IMR-90 (cell line): ENCODE measurements around the gene EBF3. TPM values are rescaled to one million over a fixed set of nuclear protein-coding genes. Genes with fewer than 3 reads are reported as not detected.

Source experiments
- ATAC-seq: fragments of 200-7000 bp; cut with Tn5 transposase; 2 replicates; pipeline ENCODE4 v1.9.1; 2020; ENCODE audit warnings: low read depth, mild to moderate bottlenecking, moderate library complexity
- BruUV-seq: library from RNA; stranded (reverse); fragments of 400-500 nt; replicated peaks from 2 replicates; lab custom pipeline; 2021; lab: Mats Ljungman, UMichigan
- CTCF ChIA-PET: fragments of 300-600 bp; formaldehyde crosslinking; extraction: SDS; loops from one replicate; lab custom pipeline; 2021; ENCODE audit warnings: antibody characterized with exemption; lab: Yijun Ruan, JAX
- POLR2A ChIA-PET: fragments of 300-600 bp; sonication (Branson Sonifier 250); formaldehyde crosslinking; loops from one replicate; lab custom pipeline; 2022; ENCODE audit warnings: antibody characterized with exemption; ENCODE audit not compliant: unreplicated experiment; lab: Charles Lee
- DNase-seq: peaks from one replicate; pipeline ENCODE4 v3.0.0; 2013
- H2AFZ ChIP-seq: replicated peaks from 2 replicates; pipeline ENCODE3; 2013; ENCODE audit warnings: low read length, mild to moderate bottlenecking; ENCODE audit not compliant: poor library complexity
- H2AK5ac ChIP-seq: 2 replicates; pipeline ENCODE4 v1.6.1; 2013; ENCODE audit warnings: low read depth, low read length, inconsistent platforms
- H2AK9ac ChIP-seq: replicated peaks from 2 replicates; pipeline ENCODE3; 2013; ENCODE audit warnings: mild to moderate bottlenecking, low read depth, low read length, moderate library complexity; ENCODE audit not compliant: poor library complexity
- H2BK120ac ChIP-seq: 2 replicates; pipeline ENCODE4 v1.6.1; 2013; ENCODE audit warnings: low read depth, low read length, inconsistent platforms
- H2BK15ac ChIP-seq: 3 replicates; pipeline ENCODE4 v1.6.1; 2013; ENCODE audit warnings: low read depth, low read length, inconsistent platforms
- H2BK20ac ChIP-seq: 2 replicates; pipeline ENCODE4 v1.6.1; 2013; ENCODE audit warnings: low read depth, mild to moderate bottlenecking, inconsistent platforms, low read length, moderate library complexity
- H2BK5ac ChIP-seq: 2 replicates; pipeline ENCODE4 v1.6.1; 2013; ENCODE audit warnings: mild to moderate bottlenecking, low read depth, low read length, inconsistent platforms; ENCODE audit not compliant: poor library complexity, severe bottlenecking
- H3K14ac ChIP-seq: replicated peaks from 2 replicates; pipeline ENCODE4 v1.6.1; 2013; ENCODE audit warnings: low read depth, low read length, inconsistent platforms
- H3K18ac ChIP-seq: 2 replicates; pipeline ENCODE4 v1.6.1; 2013; ENCODE audit warnings: low read depth, low read length, control low read depth
- H3K23ac ChIP-seq: 2 replicates; pipeline ENCODE4 v1.6.1; 2013; ENCODE audit warnings: low read depth, low read length, inconsistent platforms
- H3K27ac ChIP-seq: 2 replicates; pipeline ENCODE4 v1.5.1; 2013; ENCODE audit warnings: mild to moderate bottlenecking, control low read depth, low read length; ENCODE audit not compliant: insufficient read depth
- H3K27me3 ChIP-seq: 2 replicates; pipeline ENCODE4 v1.6.1; 2013; ENCODE audit warnings: low read length; ENCODE audit not compliant: control insufficient read depth, insufficient read depth
- H3K36me3 ChIP-seq: 2 replicates; pipeline ENCODE4 v1.6.1; 2013; ENCODE audit warnings: low read length, mixed read lengths; ENCODE audit not compliant: control insufficient read depth, insufficient read depth
- H3K4ac ChIP-seq: 2 replicates; pipeline ENCODE4 v1.6.1; 2013; ENCODE audit warnings: low read depth, low read length, inconsistent platforms
- H3K4me1 ChIP-seq: 2 replicates; pipeline ENCODE4 v1.6.1; 2013; ENCODE audit warnings: low read length, mixed read lengths; ENCODE audit not compliant: control insufficient read depth, insufficient read depth
- H3K4me2 ChIP-seq: 2 replicates; pipeline ENCODE4 v1.6.1; 2013; ENCODE audit warnings: low read depth, mild to moderate bottlenecking, control low read depth, low read length, moderate library complexity
- H3K4me3 ChIP-seq: 2 replicates; pipeline ENCODE4 v1.5.1; 2013; ENCODE audit warnings: low read depth, mild to moderate bottlenecking, control low read depth, low read length, moderate library complexity; ENCODE audit not compliant: insufficient read depth
- H3K56ac ChIP-seq: 2 replicates; pipeline ENCODE4 v1.6.1; 2013; ENCODE audit warnings: low read length, inconsistent platforms; ENCODE audit not compliant: insufficient read depth; ENCODE audit errors: extremely low read depth
- H3K79me1 ChIP-seq, 2 experiments: 2 replicates each; pipeline ENCODE4 v1.6.1; 2013; ENCODE audit warnings: low read length in 2 of 2, inconsistent platforms in 1 of 2, low read depth in 1 of 2
- H3K9ac ChIP-seq: 2 replicates; pipeline ENCODE4 v1.6.1; 2013; ENCODE audit warnings: low read depth, low read length, control low read depth
- H3K9me1 ChIP-seq: 2 replicates; pipeline ENCODE4 v1.6.1; 2013; ENCODE audit warnings: low read length, inconsistent platforms; ENCODE audit not compliant: insufficient read depth
- H3K9me3 ChIP-seq: 2 replicates; pipeline ENCODE4 v1.6.1; 2013; ENCODE audit warnings: low read length; ENCODE audit not compliant: control insufficient read depth, insufficient read depth
- H4K20me1 ChIP-seq: 2 replicates; pipeline ENCODE4 v1.6.1; 2013; ENCODE audit warnings: low read length, inconsistent platforms; ENCODE audit not compliant: insufficient read depth
- H4K5ac ChIP-seq: 2 replicates; pipeline ENCODE4 v1.6.1; 2013; ENCODE audit warnings: mild to moderate bottlenecking, low read depth, low read length, control low read depth
- H4K8ac ChIP-seq, 2 experiments: 2 replicates each; pipeline ENCODE4 v1.6.1; 2013; ENCODE audit warnings: low read depth in 2 of 2, low read length in 2 of 2, control low read depth in 1 of 2, inconsistent platforms in 1 of 2
- H4K91ac ChIP-seq: 2 replicates; pipeline ENCODE4 v1.6.1; 2013; ENCODE audit warnings: low read depth, low read length, inconsistent platforms; ENCODE audit not compliant: insufficient read depth
- BHLHE40 ChIP-seq: fragments of 150-350 bp; IDR thresholded peaks from 2 replicates; pipeline ENCODE4 v1.6.1; 2016; ENCODE audit warnings: mild to moderate bottlenecking, low read depth, low read length
- RAD21 ChIP-seq: IDR thresholded peaks from 2 replicates; pipeline ENCODE4 v1.6.1; 2012; ENCODE audit warnings: low read length, improper control_type of control experiment
- SMC3 ChIP-seq: fragments of 150-350 bp; IDR thresholded peaks from 2 replicates; pipeline ENCODE4 v1.6.1; 2016; ENCODE audit warnings: low read depth, mild to moderate bottlenecking, antibody characterized with exemption, low read length, moderate library complexity
- WGBS, 2 experiments: methylation state at CpG; one replicate each; pipeline versions ENCODE4 v1.1.5 to v1.1.7; 2013; ENCODE audit warnings: missing lambda C conversion rate in 2 of 2; ENCODE audit not compliant: insufficient read length in 1 of 2; ENCODE audit errors: extremely low coverage in 2 of 2; 5-methylcytosine and 5-hydroxymethylcytosine counted together
- dilution Hi-C: fragments of 300-500 bp; cut with HindIII; formaldehyde crosslinking; loops from one replicate; pipeline ENCODE4 v1.14.3; 2018; ENCODE audit warnings: low sequenced_read_pairs; ENCODE audit not compliant: unreplicated experiment
- in situ Hi-C: fragments of 300-500 bp; cut with MboI; formaldehyde crosslinking; loops from 3 replicates; pipeline ENCODE4 v1.14.3; 2019; ENCODE audit warnings: low sequenced_read_pairs, inconsistent platforms, mixed read lengths
- intact Hi-C: fragments of 100-400 bp; cut with micrococcal nuclease; formaldehyde crosslinking; loops from 2 replicates; pipeline ENCODE4 v1.10.0; 2022
- polyA plus RNA-seq, 3 experiments: library from polyadenylated mRNA; depleted of rRNA; stranded (reverse); fragments of >200 nt; gene quantifications; 2 replicates each; pipeline ENCODE4 v1.2.3, GENCODE V29; 2012; ENCODE audit warnings: low replicate concordance in 1 of 3
- total RNA-seq: library from RNA; depleted of rRNA; stranded (reverse); fragments of >200 nt; gene quantifications from 2 replicates; pipeline ENCODE4 v1.2.3, GENCODE V29; 2012

Gene EBF3
- total and polyA plus RNA-seq, 2 of the 4 experiments (the other 2 are of a cell fraction), result 0.36 to 0.70 TPM

DNA sequence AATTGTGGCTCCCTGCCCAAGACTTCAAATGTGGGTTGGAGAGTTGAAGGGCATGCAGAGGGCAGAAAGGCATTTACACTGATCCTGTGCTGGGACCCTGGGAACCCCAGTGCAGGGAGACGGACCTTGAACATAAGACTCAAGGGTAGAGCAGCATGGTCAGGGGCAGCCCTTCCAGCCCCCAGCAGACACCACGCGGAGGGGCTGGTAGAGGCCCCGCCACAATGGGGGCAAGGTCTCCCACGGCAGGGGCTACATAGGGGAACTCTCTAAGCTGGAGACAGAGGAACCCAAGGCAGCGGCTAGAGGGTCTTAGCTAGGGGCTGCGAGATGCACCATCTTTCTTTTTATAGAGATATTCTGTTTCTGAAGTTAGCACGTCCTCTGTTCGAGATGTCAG, 45.2 kb upstream of the EBF3 start:
- BruUV-seq, result no TSS peak
- H3K18ac ChIP-seq, result no peak overlapping the region
- H3K9ac ChIP-seq, result no peak overlapping the region
- no peak overlapping the region for H2AFZ ChIP-seq
- H3K79me1 ChIP-seq, result no peaks in the 10 kb centered on the region
- WGBS, 2 experiments, result 100% methylated on average over 3 of the region's 9 CpGs; no CpG with 5 or more reads in 1 of the 2 experiments
- intact Hi-C loops (no loop called here), in situ Hi-C loops (no loop called here), dilution Hi-C loops (no loop called here)
- H2BK5ac ChIP-seq, result no peak overlapping the region
- H3K4ac ChIP-seq, result no peak overlapping the region
- ATAC-seq (no peak), DNase-seq (no peak)
- H2BK120ac ChIP-seq, result no peak overlapping the region
- no peak overlapping the region for H2AK9ac ChIP-seq
- no peak overlapping the region for H4K8ac ChIP-seq
- no peak overlapping the region for H2BK15ac ChIP-seq
- no peak overlapping the region for H3K27ac ChIP-seq
- H3K27me3 ChIP-seq, result no peaks in the 10 kb centered on the region
- no peak overlapping the region for H3K4me3 ChIP-seq
- no peak overlapping the region for H3K14ac ChIP-seq
- H4K5ac ChIP-seq, result no peak overlapping the region
- no peak overlapping the region for H2BK20ac ChIP-seq
- no peaks in the 10 kb centered on the region for H4K20me1 ChIP-seq
- no peak for TF ChIP-seq RAD21
- no peak for TF ChIP-seq SMC3
- no peak for TF ChIP-seq BHLHE40
- no peaks in the 10 kb centered on the region for H3K9me1 ChIP-seq
- H3K4me1 ChIP-seq, result no peaks in the 10 kb centered on the region
- H3K4me2 ChIP-seq, result no peak overlapping the region
- CTCF ChIA-PET, result no interaction called here
- no peaks in the 10 kb centered on the region; the same call in 1 of the 2 replicates for H3K9me3 ChIP-seq
- H2AK5ac ChIP-seq, result no peak overlapping the region
- no peak overlapping the region for H4K91ac ChIP-seq
- no peak overlapping the region for H3K23ac ChIP-seq
- POLR2A ChIA-PET, result no interaction called here
- no peaks in the 10 kb centered on the region for H3K36me3 ChIP-seq
- H3K56ac ChIP-seq, result no peak overlapping the region
